Measurements from ENCODE around the gene GPC6. TPM values are rescaled to one million over a fixed set of nuclear protein-coding genes. Genes with fewer than 3 reads are reported as not detected.

GPC6 gene
- total and polyA plus RNA-seq, 2 donors (not counting 3 experiments of a cell fraction or from before 2014, with no cell fraction given) = 0.01 TPM; not detected in 1

DNA sequence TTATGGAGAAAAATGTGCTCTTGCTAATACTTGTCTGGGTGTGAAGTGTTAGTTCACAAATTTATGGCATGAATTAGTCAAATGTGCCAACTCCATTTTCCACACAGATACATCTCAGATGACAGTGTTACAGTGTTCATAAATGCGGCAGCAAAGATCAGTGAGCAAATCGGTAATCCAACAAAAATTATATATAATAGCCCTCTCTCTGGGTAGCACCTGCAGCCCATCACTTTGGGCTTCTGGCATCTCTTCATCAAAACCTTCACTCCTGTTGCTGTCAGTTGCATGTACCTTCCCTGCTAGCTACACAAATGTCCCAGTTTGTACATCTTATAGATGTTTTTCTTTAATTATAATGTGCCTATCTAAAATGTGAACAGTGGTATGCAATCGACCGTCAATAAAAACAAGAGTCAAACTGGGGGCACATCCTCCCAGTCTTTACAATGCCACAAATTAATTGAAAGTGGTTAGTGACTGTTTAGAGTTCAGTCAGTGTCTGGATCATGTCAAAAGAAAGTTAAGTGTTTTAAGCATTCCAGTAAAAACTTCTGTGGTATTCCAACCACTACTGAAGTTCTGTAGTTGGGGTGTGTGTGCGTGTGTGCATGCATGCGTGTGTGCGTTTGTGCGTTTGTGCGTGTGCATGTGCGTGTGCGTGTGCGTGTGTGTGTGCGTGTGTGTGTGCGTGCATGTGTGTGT, 804.0 kb downstream of the GPC6 start:
- no TSS peak for BruUV-seq (replicated peaks)
- ChIA-PET POLR2A (no interaction called here), CTCF (no interaction called here)
- H3K27ac ChIP-seq (ENCODE audit: insufficient read depth, low read depth, low read length) = no peak overlapping the region
- no peak for TF ChIP-seq MYC (IDR thresholded peaks at IDR 0.05; ENCODE audit: low read depth, low read length)
- no peak for TF ChIP-seq FOS (IDR thresholded peaks at IDR 0.05; ENCODE audit: borderline replicate concordance, insufficient read depth, low read length)
- TF ChIP-seq, protein P1, sequence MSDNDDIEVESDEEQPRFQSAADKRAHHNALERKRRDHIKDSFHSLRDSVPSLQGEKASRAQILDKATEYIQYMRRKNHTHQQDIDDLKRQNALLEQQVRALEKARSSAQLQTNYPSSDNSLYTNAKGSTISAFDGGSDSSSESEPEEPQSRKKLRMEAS (IDR thresholded peaks at IDR 0.05; ENCODE audit: insufficient read depth, insufficient read length) = no peak
- no peak for TF ChIP-seq JUN (IDR thresholded peaks at IDR 0.05; ENCODE audit: borderline replicate concordance, insufficient read depth, insufficient read length, low read depth)
- TF ChIP-seq, protein P2, sequence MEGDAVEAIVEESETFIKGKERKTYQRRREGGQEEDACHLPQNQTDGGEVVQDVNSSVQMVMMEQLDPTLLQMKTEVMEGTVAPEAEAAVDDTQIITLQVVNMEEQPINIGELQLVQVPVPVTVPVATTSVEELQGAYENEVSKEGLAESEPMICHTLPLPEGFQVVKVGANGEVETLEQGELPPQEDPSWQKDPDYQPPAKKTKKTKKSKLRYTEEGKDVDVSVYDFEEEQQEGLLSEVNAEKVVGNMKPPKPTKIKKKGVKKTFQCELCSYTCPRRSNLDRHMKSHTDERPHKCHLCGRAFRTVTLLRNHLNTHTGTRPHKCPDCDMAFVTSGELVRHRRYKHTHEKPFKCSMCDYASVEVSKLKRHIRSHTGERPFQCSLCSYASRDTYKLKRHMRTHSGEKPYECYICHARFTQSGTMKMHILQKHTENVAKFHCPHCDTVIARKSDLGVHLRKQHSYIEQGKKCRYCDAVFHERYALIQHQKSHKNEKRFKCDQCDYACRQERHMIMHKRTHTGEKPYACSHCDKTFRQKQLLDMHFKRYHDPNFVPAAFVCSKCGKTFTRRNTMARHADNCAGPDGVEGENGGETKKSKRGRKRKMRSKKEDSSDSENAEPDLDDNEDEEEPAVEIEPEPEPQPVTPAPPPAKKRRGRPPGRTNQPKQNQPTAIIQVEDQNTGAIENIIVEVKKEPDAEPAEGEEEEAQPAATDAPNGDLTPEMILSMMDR (IDR thresholded peaks at IDR 0.05; ENCODE audit: extremely low read depth in 1 of 2, insufficient read depth in 1 of 2, low read depth in 1 of 2, low read length in 2 of 2) = no peak
- no peak for TF ChIP-seq POLR2A (IDR thresholded peaks at IDR 0.05; ENCODE audit: low read depth, low read length)
- TF ChIP-seq GATA2 (IDR thresholded peaks at IDR 0.05; ENCODE audit: insufficient read depth, insufficient read length, low read depth, low read length) = no peak
- TF ChIP-seq EZH2 (IDR thresholded peaks at IDR 0.05; ENCODE audit: borderline replicate concordance, low read depth, low read length, severe bottlenecking) = no peak
- TF ChIP-seq POLR2AphosphoS5 (IDR thresholded peaks at IDR 0.05; ENCODE audit: insufficient read depth, low read depth, low read length) = no peak
- no peak overlapping the region for H3K4me3 ChIP-seq (replicated peaks in 1 of 3; ENCODE audit: insufficient read depth in 1 of 3, low read depth in 1 of 3, low read length in 3 of 3)
- no peaks in the 10 kb centered on the region for H3K9me3 ChIP-seq (replicated peaks; ENCODE audit: control insufficient read depth, insufficient read depth, low read length)
- H2AFZ ChIP-seq (ENCODE audit: low read depth, low read length) = no peak overlapping the region
- DNase-seq (ENCODE audit: low read depth, low spot score) (no peak), FAIRE-seq (no peak)
- H3K4me1 ChIP-seq (ENCODE audit: control insufficient read depth, extremely low read depth, insufficient read depth, low read length) = no peaks in the 10 kb centered on the region
- dilution Hi-C loops (cut with MboI; ENCODE audit: extremely low pct_ligation_motif_present, low sequenced_read_pairs) = no loop called here
- H3K79me2 ChIP-seq (ENCODE audit: control insufficient read depth, insufficient read depth, low read length) = no peaks in the 10 kb centered on the region
- intact Hi-C loops (cut with micrococcal nuclease) = no loop called here
- no peak overlapping the region for H3K4me2 ChIP-seq (ENCODE audit: insufficient read depth, low read length)
- no peaks in the 10 kb centered on the region for H3K36me3 ChIP-seq (ENCODE audit: control insufficient read depth in 2 of 2, extremely low read depth in 1 of 2, insufficient read depth in 2 of 2, low read length in 2 of 2)
- H3K9me1 ChIP-seq (replicated peaks; ENCODE audit: control insufficient read depth, extremely low read depth, insufficient read depth, low read length) = no peaks in the 10 kb centered on the region
- no peaks in the 10 kb centered on the region for H4K20me1 ChIP-seq (replicated peaks; ENCODE audit: control insufficient read depth, extremely low read depth, insufficient read depth, low read length)
- H3K27me3 ChIP-seq (ENCODE audit: control insufficient read depth in 2 of 2, insufficient read depth in 2 of 2, low read length in 2 of 2) = no peaks in the 10 kb centered on the region
- no peak overlapping the region for H3K9ac ChIP-seq (replicated peaks; ENCODE audit: extremely low read depth, insufficient read depth, low read length)

Measured in endothelial cell of umbilical vein (primary cell).